GM12878 (cell line): ENCODE data around the gene LRIT3. TPM values are rescaled to one million over a fixed set of nuclear protein-coding genes. Genes with fewer than 3 reads are reported as not detected.

Experiments used
- ATAC-seq: fragments of 200-7000 bp; cut with Tn5 transposase; 3 replicates; pipeline ENCODE4 v1.9.1; 2020; ENCODE audit warnings: mild to moderate bottlenecking, moderate library complexity
- BruUV-seq: library from RNA; stranded (reverse); fragments of 400-500 nt; replicated peaks from 2 replicates; lab custom pipeline; 2021; lab: Mats Ljungman, UMichigan
- CTCF ChIA-PET: fragments of 300-600 bp; sonication (Branson Sonifier 250); formaldehyde crosslinking; extraction: SDS; loops from one replicate; lab custom pipeline; 2021; ENCODE audit warnings: inconsistent platforms; lab: Yijun Ruan, JAX
- POLR2A ChIA-PET: fragments of 350-600 bp; formaldehyde crosslinking; extraction: SDS; loops from one replicate; lab custom pipeline; 2021; ENCODE audit warnings: inconsistent platforms; lab: Charles Lee
- RAD21 ChIA-PET: fragments of 300-600 bp; sonication (Branson Sonifier 250); formaldehyde crosslinking; loops from one replicate; lab custom pipeline; 2023; ENCODE audit warnings: antibody characterized with exemption; ENCODE audit not compliant: unreplicated experiment; lab: Charles Lee
- SMC1A ChIA-PET: fragments of 300-600 bp; sonication (Branson Sonifier 250); formaldehyde crosslinking; loops from one replicate; lab custom pipeline; 2023; ENCODE audit not compliant: unreplicated experiment, uncharacterized antibody; lab: Charles Lee
- DNase-seq: peaks from one replicate; pipeline ENCODE4 v3.0.0-alpha.2; 2011; ENCODE audit warnings: low read depth, low spot score
- FAIRE-seq: peaks from 3 replicates; lab custom pipeline; 2011; peaks lifted over from hg19 to GRCh38; lab: Jason Lieb, UNC
- H2AFZ ChIP-seq: 2 replicates; pipeline ENCODE4 v1.6.0; 2011; ENCODE audit warnings: low read depth, low read length, control low read depth; ENCODE audit not compliant: control insufficient read depth
- H3K27ac ChIP-seq: 2 replicates; pipeline ENCODE4 v1.5.1; 2011; ENCODE audit warnings: control low read depth; ENCODE audit not compliant: control insufficient read depth, insufficient read depth
- H3K27me3 ChIP-seq, 2 experiments: replicated peaks in 1 of 2; 2 replicates each; pipeline versions ENCODE4 v1.6.0 to v1.6.1; 2011; ENCODE audit warnings: low read length in 1 of 2; ENCODE audit not compliant: control insufficient read depth in 2 of 2, insufficient read depth in 2 of 2
- H3K36me3 ChIP-seq, 2 experiments: 2 replicates each; pipeline ENCODE4 v1.5.1; 2011; ENCODE audit warnings: low read length in 1 of 2; ENCODE audit not compliant: control insufficient read depth in 2 of 2, insufficient read depth in 2 of 2
- H3K4me1 ChIP-seq: 2 replicates; pipeline ENCODE4 v1.6.1; 2011; ENCODE audit warnings: mild to moderate bottlenecking, low read length, moderate library complexity, mixed read lengths; ENCODE audit not compliant: control insufficient read depth, insufficient read depth
- H3K4me2 ChIP-seq: 2 replicates; pipeline ENCODE4 v1.6.0; 2011; ENCODE audit warnings: control low read depth; ENCODE audit not compliant: control insufficient read depth, insufficient read depth
- H3K4me3 ChIP-seq: fragments of 200-600 bp; sonication (generic); 2 replicates; pipeline ENCODE4 v1.5.1; 2016
- H3K79me2 ChIP-seq: 2 replicates; pipeline ENCODE4 v1.6.0; 2011; ENCODE audit warnings: low read length; ENCODE audit not compliant: control insufficient read depth, insufficient read depth
- H3K9ac ChIP-seq: 2 replicates; pipeline ENCODE4 v1.8.0; 2011; ENCODE audit warnings: low read length, control low read depth, mixed read lengths; ENCODE audit not compliant: control insufficient read depth, insufficient read depth
- H3K9me3 ChIP-seq: replicated peaks from 3 replicates; pipeline ENCODE4 v1.5.1; 2011; ENCODE audit warnings: mild to moderate bottlenecking, low read length; ENCODE audit not compliant: control insufficient read depth, insufficient read depth
- H4K20me1 ChIP-seq: 2 replicates; pipeline ENCODE4 v1.6.0; 2011; ENCODE audit not compliant: control insufficient read depth, insufficient read depth
- GATAD2B ChIP-seq: fragments of 450-650 bp; conservative IDR thresholded peaks from 2 replicates; pipeline ENCODE4 v1.6.1; 2017; ENCODE audit warnings: low read depth, mild to moderate bottlenecking, moderate library complexity
- ZNF384 ChIP-seq: IDR thresholded peaks from 2 replicates; pipeline ENCODE4 v1.6.1; 2012; ENCODE audit warnings: low read depth, mild to moderate bottlenecking, low read length, improper control_type of control experiment, borderline replicate concordance
- WGBS: methylation state at CpG from one replicate; pipeline ENCODE4 v1.1.6; 2016; ENCODE audit warnings: low lambda C conversion rate; ENCODE audit not compliant: insufficient replicate concordance, insufficient coverage; ENCODE audit errors: missing lambda C conversion rate; 5-methylcytosine and 5-hydroxymethylcytosine counted together
- in situ Hi-C: fragments of 300-500 bp; cut with MboI; formaldehyde crosslinking; loops from 9 replicates; pipeline ENCODE4 v1.14.3; 2018; ENCODE audit warnings: mixed read lengths
- intact Hi-C: fragments of 100-400 bp; cut with micrococcal nuclease; formaldehyde crosslinking; loops from one replicate; pipeline ENCODE4 v1.14.2; 2022; ENCODE audit not compliant: unreplicated experiment
- polyA plus RNA-seq, 11 experiments: library from polyadenylated mRNA; depleted of rRNA in 4 of 11; unstranded in 6 of 11; stranded (reverse) in 5 of 11; fragments of >200 nt; fragmentation: Nextera tagmentation in 4 of 11; fragmentation: Illumina TruSeq in 1 of 11; extraction: Ambion mirVana in 4 of 11; extraction: Trizol in 1 of 11; gene quantifications; 1 replicate in 1 of 11; 2 replicates in 10 of 11; pipeline versions ENCODE4 v1.2.1 to v1.2.3, GENCODE V29; 2011 to 2016; ENCODE audit warnings: inconsistent platforms in 2 of 11, missing spikeins in 2 of 11, low read depth in 1 of 11
- total RNA-seq, 4 experiments: library from RNA; depleted of rRNA in 3 of 4; stranded (reverse); fragments of >200 nt in 3 of 4; fragmentation: Illumina TruSeq in 1 of 4; extraction: Trizol in 1 of 4; gene quantifications; 2 replicates each; pipeline versions ENCODE4 v1.2.1 to v1.2.3, GENCODE V29; 2013 to 2021
- TF ChIP-seq, protein P1 (sequence below): IDR thresholded peaks from 2 replicates; pipeline ENCODE4 v1.6.1; 2011; ENCODE audit warnings: borderline replicate concordance, low read depth, mild to moderate bottlenecking, moderate library complexity, mixed read lengths, low read length; ENCODE audit not compliant: insufficient read depth; ENCODE audit errors: extremely low read length
- TF ChIP-seq, protein P2 (sequence below): IDR thresholded peaks from 2 replicates; pipeline ENCODE4 v1.6.1; 2011; ENCODE audit warnings: mild to moderate bottlenecking, low read depth, low read length, moderate library complexity; ENCODE audit not compliant: insufficient replicate concordance
- TF ChIP-seq, protein P3 (sequence below): fragments of 450-650 bp; IDR thresholded peaks from 2 replicates; pipeline ENCODE4 v1.6.1; 2017; ENCODE audit warnings: mild to moderate bottlenecking, moderate library complexity

LRIT3 gene
- total and polyA plus RNA-seq, 10 of the 15 experiments (the other 5 are each of a cell fraction or from before 2014, with no cell fraction given): 0.04 to 0.20 (median 0.10) TPM; not detected in 6

DNA sequence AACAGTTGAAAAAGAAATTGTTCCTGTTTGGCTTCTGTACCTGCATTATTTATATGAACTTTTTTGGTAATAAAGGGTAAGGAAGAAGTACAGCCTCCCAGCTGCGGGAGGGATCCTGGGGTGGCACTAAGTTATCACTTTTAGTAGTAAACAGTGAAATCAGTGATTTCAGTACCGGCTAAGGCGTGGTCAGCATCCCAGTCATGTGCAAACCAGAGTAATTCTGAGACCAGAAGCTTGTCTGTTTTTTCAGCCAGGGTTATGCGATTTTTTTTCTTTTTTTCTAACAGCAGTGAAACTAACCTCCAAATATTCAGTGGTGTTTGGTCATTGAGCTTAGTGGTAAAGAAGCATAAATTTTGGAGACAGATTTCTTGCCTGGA is 68.1 kb downstream of the LRIT3 start:
- intact Hi-C loops (no loop called here), in situ Hi-C loops (no loop called here)
- H3K4me2 ChIP-seq: no peak overlapping the region
- no TSS peak for BruUV-seq
- ChIA-PET RAD21 (interaction anchor here (0.6 kb wide), 1 partner anchor 36 kb away, joined by 3 read pairs; no protein-coding TSS in a partner anchor), CTCF (no interaction called here), SMC1A (no interaction called here), POLR2A (no interaction called here)
- H3K36me3 ChIP-seq: no peaks in the 10 kb centered on the region
- no peak overlapping the region for H3K27ac ChIP-seq
- H4K20me1 ChIP-seq: no peaks in the 10 kb centered on the region
- H3K4me3 ChIP-seq: no peak overlapping the region
- no peaks in the 10 kb centered on the region for H3K9me3 ChIP-seq
- WGBS: 0% methylated on average over 4 of the region's 4 CpGs
- no peak overlapping the region for H2AFZ ChIP-seq
- H3K4me1 ChIP-seq: no peaks in the 10 kb centered on the region
- H3K27me3 ChIP-seq: peaks cover 0 to 13% of the 10 kb centered on the region in 2 experiments; a peak in 1 of 4 replicates
- FAIRE-seq (no peak), DNase-seq (no peak), ATAC-seq (no peak)
- no peak overlapping the region for H3K9ac ChIP-seq
- TF ChIP-seq GATAD2B (no peak), ZNF384 (no peak)
- TF ChIP-seq, protein P1, sequence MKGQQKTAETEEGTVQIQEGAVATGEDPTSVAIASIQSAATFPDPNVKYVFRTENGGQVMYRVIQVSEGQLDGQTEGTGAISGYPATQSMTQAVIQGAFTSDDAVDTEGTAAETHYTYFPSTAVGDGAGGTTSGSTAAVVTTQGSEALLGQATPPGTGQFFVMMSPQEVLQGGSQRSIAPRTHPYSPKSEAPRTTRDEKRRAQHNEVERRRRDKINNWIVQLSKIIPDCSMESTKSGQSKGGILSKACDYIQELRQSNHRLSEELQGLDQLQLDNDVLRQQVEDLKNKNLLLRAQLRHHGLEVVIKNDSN: no peak
- TF ChIP-seq, protein P2, sequence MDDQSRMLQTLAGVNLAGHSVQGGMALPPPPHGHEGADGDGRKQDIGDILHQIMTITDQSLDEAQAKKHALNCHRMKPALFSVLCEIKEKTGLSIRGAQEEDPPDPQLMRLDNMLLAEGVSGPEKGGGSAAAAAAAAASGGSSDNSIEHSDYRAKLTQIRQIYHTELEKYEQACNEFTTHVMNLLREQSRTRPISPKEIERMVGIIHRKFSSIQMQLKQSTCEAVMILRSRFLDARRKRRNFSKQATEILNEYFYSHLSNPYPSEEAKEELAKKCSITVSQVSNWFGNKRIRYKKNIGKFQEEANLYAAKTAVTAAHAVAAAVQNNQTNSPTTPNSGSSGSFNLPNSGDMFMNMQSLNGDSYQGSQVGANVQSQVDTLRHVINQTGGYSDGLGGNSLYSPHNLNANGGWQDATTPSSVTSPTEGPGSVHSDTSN: no peak
- TF ChIP-seq, protein P3, sequence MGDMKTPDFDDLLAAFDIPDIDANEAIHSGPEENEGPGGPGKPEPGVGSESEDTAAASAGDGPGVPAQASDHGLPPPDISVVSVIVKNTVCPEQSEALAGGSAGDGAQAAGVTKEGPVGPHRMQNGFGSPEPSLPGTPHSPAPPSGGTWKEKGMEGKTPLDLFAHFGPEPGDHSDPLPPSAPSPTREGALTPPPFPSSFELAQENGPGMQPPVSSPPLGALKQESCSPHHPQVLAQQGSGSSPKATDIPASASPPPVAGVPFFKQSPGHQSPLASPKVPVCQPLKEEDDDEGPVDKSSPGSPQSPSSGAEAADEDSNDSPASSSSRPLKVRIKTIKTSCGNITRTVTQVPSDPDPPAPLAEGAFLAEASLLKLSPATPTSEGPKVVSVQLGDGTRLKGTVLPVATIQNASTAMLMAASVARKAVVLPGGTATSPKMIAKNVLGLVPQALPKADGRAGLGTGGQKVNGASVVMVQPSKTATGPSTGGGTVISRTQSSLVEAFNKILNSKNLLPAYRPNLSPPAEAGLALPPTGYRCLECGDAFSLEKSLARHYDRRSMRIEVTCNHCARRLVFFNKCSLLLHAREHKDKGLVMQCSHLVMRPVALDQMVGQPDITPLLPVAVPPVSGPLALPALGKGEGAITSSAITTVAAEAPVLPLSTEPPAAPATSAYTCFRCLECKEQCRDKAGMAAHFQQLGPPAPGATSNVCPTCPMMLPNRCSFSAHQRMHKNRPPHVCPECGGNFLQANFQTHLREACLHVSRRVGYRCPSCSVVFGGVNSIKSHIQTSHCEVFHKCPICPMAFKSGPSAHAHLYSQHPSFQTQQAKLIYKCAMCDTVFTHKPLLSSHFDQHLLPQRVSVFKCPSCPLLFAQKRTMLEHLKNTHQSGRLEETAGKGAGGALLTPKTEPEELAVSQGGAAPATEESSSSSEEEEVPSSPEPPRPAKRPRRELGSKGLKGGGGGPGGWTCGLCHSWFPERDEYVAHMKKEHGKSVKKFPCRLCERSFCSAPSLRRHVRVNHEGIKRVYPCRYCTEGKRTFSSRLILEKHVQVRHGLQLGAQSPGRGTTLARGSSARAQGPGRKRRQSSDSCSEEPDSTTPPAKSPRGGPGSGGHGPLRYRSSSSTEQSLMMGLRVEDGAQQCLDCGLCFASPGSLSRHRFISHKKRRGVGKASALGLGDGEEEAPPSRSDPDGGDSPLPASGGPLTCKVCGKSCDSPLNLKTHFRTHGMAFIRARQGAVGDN: no peak
- H3K79me2 ChIP-seq: no peaks in the 10 kb centered on the region
